K562 (cell line): ENCODE results near the gene SLC37A3. TPM values are rescaled to one million over a fixed set of nuclear protein-coding genes. Genes with fewer than 3 reads are reported as not detected.
A peak's percentile ranks its signal among the peaks of the same experiment; 100 is the strongest.

ENCODE experiments used
- DACH1 ChIP-seq: fragments of 450-650 bp; IDR thresholded peaks from 2 replicates; pipeline ENCODE4 v1.6.1; 2018; ENCODE audit not compliant: partially characterized antibody
- EGR1 ChIP-seq: fragments of 450-650 bp; conservative IDR thresholded peaks from 2 replicates; pipeline ENCODE4 v1.6.1; 2017; ENCODE audit warnings: mild to moderate bottlenecking
- ESRRA ChIP-seq: fragments of 450-650 bp; IDR thresholded peaks from 2 replicates; pipeline ENCODE4 v1.6.1; 2014; ENCODE audit warnings: low read depth, mild to moderate bottlenecking, moderate library complexity, borderline replicate concordance
- ILK ChIP-seq: fragments of 450-650 bp; IDR thresholded peaks from 2 replicates; pipeline ENCODE4 v1.6.1; 2016; ENCODE audit warnings: missing genetic modification characterization, low read depth, mild to moderate bottlenecking, missing compliant biosample characterization, moderate library complexity, borderline replicate concordance
- MEF2D ChIP-seq: conservative IDR thresholded peaks from 2 replicates; pipeline ENCODE4 v1.6.1; 2016; ENCODE audit warnings: low read depth, missing genetic modification characterization, missing compliant biosample characterization
- NBN ChIP-seq: fragments of 450-650 bp; IDR thresholded peaks from 2 replicates; pipeline ENCODE4 v1.6.1; 2016; ENCODE audit warnings: low read depth, mild to moderate bottlenecking
- PML ChIP-seq: IDR thresholded peaks from 2 replicates; pipeline ENCODE4 v1.6.1; 2012; ENCODE audit warnings: low read length, inconsistent platforms
- POLR2AphosphoS5 ChIP-seq: IDR thresholded peaks from 2 replicates; pipeline ENCODE4 v1.6.1; 2011; ENCODE audit warnings: mild to moderate bottlenecking, low read depth, low read length, moderate library complexity; ENCODE audit not compliant: control insufficient read depth, insufficient read depth
- RBM22 ChIP-seq: fragments of 200-400 bp; formaldehyde crosslinking; IDR thresholded peaks from 2 replicates; pipeline ENCODE4 v1.6.1; 2018; ENCODE audit warnings: low read length, low read depth; ENCODE audit not compliant: poor library complexity, severe bottlenecking
- RFX5 ChIP-seq: IDR thresholded peaks from 2 replicates; pipeline ENCODE4 v1.6.1; 2011; ENCODE audit warnings: low read depth, mild to moderate bottlenecking, improper control_type of control experiment, low read length
- SMARCA4 ChIP-seq: fragments of 450-650 bp; IDR thresholded peaks from 2 replicates; pipeline ENCODE4 v1.6.1; 2016
- SRSF1 ChIP-seq: fragments of 200-400 bp; formaldehyde crosslinking; IDR thresholded peaks from 2 replicates; pipeline ENCODE4 v1.6.1; 2017; ENCODE audit warnings: mild to moderate bottlenecking, low read depth, low read length, moderate library complexity
- TFE3 ChIP-seq: fragments of 450-650 bp; formaldehyde crosslinking; IDR thresholded peaks from 2 replicates; pipeline ENCODE4 v1.4.0; 2020; ENCODE audit warnings: mild to moderate bottlenecking, mixed read lengths
- ZBTB40 ChIP-seq, 2 experiments: fragments of 450-650 bp in 1 of 2; sonication (generic) in 1 of 2; formaldehyde crosslinking in 1 of 2; IDR thresholded peaks; 2 replicates each; pipeline versions ENCODE4 v1.7.1 to v1.9.0; 2016 to 2022; ENCODE audit warnings: inconsistent platforms in 1 of 2, mild to moderate bottlenecking in 1 of 2, missing genetic modification reagents in 1 of 2
- ZNF197 ChIP-seq: fragments of 200-800 bp; sonication (Bioruptor generic); IDR thresholded peaks from 2 replicates; pipeline ENCODE4 v1.6.1; 2016; ENCODE audit warnings: low read depth, missing genetic modification characterization, missing compliant biosample characterization
- ZNF282 ChIP-seq: sonication (generic); formaldehyde crosslinking; IDR thresholded peaks from 2 replicates; pipeline ENCODE4 v1.8.1; 2023; ENCODE audit warnings: missing genetic modification reagents
- polyA plus RNA-seq, 8 experiments: library from polyadenylated mRNA; depleted of rRNA in 4 of 8; stranded (reverse) in 5 of 8; unstranded in 3 of 8; fragments of >200 nt; fragmentation: Nextera tagmentation in 2 of 8; fragmentation: Illumina TruSeq in 1 of 8; extraction: Ambion mirVana in 2 of 8; extraction: Trizol in 1 of 8; gene quantifications; 2 replicates each; pipeline versions ENCODE4 v1.2.1 to v1.2.3, GENCODE V29; 2011 to 2014; ENCODE audit warnings: inconsistent platforms in 1 of 8, missing spikeins in 1 of 8
- total RNA-seq, 7 experiments: library from RNA; depleted of rRNA in 6 of 7; stranded (reverse); fragments of >200 nt in 6 of 7; fragmentation: Illumina TruSeq in 2 of 7; extraction: Trizol in 2 of 7; gene quantifications; 2 replicates each; pipeline versions ENCODE4 v1.2.1 to v1.2.3, GENCODE V29; 2011 to 2021; ENCODE audit warnings: low replicate concordance in 1 of 7
- TF ChIP-seq, protein P1 (sequence below): fragments of 250-450 bp; sonication (Bioruptor Pico); IDR thresholded peaks from 2 replicates; pipeline ENCODE4 v1.8.0; 2022; ENCODE audit warnings: inconsistent platforms

The SLC37A3 gene
- total and polyA plus RNA-seq, 9 of the 15 experiments (the other 6 are each of a cell fraction or from before 2014, with no cell fraction given), result 11.7 to 59.1 (median 26.8) TPM

DNA sequence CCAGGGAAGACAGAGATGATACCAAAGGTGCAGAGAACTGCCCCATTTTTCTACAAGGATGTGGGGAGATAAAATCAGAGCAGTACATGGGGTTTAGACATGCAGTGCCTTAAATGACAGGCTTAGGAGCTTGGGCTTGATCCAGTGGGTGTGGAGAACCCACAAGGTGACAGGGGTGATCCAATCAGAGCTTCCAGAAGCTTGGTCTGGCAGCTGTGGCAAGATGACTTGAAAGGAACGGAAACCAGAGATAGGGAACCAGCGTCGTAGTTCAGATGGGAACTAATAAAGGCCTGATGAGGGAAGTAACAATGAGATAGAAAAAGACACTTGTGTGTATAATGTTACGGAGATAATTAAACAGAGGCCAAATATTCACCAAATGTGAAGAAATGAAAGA lies 80.7 kb downstream of the SLC37A3 start (continued):
- TF ChIP-seq ZBTB40 (IDR thresholded peaks at IDR 0.05) (0 out of 2 replicates have a peak, but pooled peaks have one; percentile 15), ZBTB40 (CRISPR knock-in tag; IDR thresholded peaks at IDR 0.05) (no peak), RFX5 (no peak), ILK (tag) (no peak), ZNF282 (CRISPR knock-in tag) (no peak), NBN (0 out of 2 replicates have a peak, but pooled peaks have one; percentile 19), TFE3 (no peak), ZNF197 (CRISPR knock-in tag) (no peak), ESRRA (peak; percentile 40; the same call in 1 of the 2 replicates), RBM22 (no peak), SRSF1 (no peak), DACH1 (peak; percentile 28), MEF2D (tag) (no peak), POLR2AphosphoS5 (peak; percentile 79), SMARCA4 (peak; percentile 65), PML (peak; percentile 71; the same call in 1 of the 2 replicates), EGR1 (0 out of 2 replicates have a peak, but pooled peaks have one; percentile 28)
- TF ChIP-seq, protein P1, sequence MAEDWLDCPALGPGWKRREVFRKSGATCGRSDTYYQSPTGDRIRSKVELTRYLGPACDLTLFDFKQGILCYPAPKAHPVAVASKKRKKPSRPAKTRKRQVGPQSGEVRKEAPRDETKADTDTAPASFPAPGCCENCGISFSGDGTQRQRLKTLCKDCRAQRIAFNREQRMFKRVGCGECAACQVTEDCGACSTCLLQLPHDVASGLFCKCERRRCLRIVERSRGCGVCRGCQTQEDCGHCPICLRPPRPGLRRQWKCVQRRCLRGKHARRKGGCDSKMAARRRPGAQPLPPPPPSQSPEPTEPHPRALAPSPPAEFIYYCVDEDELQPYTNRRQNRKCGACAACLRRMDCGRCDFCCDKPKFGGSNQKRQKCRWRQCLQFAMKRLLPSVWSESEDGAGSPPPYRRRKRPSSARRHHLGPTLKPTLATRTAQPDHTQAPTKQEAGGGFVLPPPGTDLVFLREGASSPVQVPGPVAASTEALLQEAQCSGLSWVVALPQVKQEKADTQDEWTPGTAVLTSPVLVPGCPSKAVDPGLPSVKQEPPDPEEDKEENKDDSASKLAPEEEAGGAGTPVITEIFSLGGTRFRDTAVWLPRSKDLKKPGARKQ (CRISPR knock-in tag), result no peak
